OCI-LY1 (cell line): ENCODE measurements around the gene NHP2.

Experiments
- CTCF ChIP-seq: fragments of 200-600 bp; sonication (generic), shearing (Covaris generic); IDR thresholded peaks from 2 replicates; pipeline ENCODE4 v1.5.1; 2017; ENCODE audit warnings: mild to moderate bottlenecking, antibody characterized with exemption, low read length, moderate library complexity, mixed read lengths
- EZH2 ChIP-seq: fragments of 200-600 bp; sonication (generic), shearing (Covaris generic); IDR thresholded peaks from 2 replicates; pipeline ENCODE4 v1.8.0; 2017; ENCODE audit warnings: borderline replicate concordance, mixed run types, mild to moderate bottlenecking, antibody characterized with exemption, low read length, moderate library complexity, mixed read lengths

GRCh38 chr5:178117923-178118701 lies 35.6 kb downstream of the NHP2 start:
- TF ChIP-seq CTCF (no peak), EZH2 (no peak)
